ENCODE measurements around the gene OR4F6. TPM values are rescaled to one million over a fixed set of nuclear protein-coding genes. Genes with fewer than 3 reads are reported as not detected.
"Not testable (repeated sequence)": the region's sequence is repeated elsewhere in the genome, so short reads cannot be mapped to it uniquely, and the experiment has no call there.

The OR4F6 gene
- total and polyA plus RNA-seq, 5 donors: not detected

DNA sequence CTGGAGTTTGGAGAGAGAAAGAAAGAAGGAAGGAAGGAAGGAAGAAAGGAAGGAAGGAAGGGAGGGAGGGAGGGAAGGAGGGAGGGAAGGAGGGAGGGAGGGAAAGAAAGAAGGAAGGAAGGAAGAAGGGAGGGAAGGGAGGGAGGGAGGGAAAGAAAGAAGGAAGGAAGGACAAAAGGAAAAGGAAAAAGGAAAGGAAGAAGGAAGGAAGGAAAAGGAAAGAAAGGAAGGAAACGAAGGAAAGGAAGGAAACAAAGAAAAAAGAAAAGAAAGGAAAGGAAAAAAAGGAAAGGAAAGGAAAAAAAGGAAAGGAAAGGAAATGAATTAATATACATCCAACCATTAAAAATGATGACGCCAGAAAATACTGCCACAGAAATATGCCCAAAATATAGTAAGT is 18.7 kb upstream of the OR4F6 start:
- DNase-seq (no peak), ATAC-seq (no peak)
- intact Hi-C loops (cut with DNase I): no loop called here
- no peak overlapping the region for H3K27ac ChIP-seq (ENCODE audit: low read length)
- H3K9me3 ChIP-seq (ENCODE audit: control insufficient read depth, low read length): no peaks in the 10 kb centered on the region
- H3K4me1 ChIP-seq (ENCODE audit: control insufficient read depth, insufficient read depth, low read length): no peaks in the 10 kb centered on the region
- no peaks in the 10 kb centered on the region for H3K27me3 ChIP-seq (ENCODE audit: control insufficient read depth, insufficient read depth)
- WGBS: 38% methylated on average over 2 of the region's 2 CpGs
- no peak overlapping the region for H3K4me3 ChIP-seq (ENCODE audit: low read length)

- intact Hi-C loops (cut with DNase I); H3K4me3 ChIP-seq (ENCODE audit: low read length); H3K27me3 ChIP-seq (ENCODE audit: control insufficient read depth, insufficient read depth); H3K9me3 ChIP-seq (ENCODE audit: control insufficient read depth, low read length); H3K27ac ChIP-seq (ENCODE audit: low read length); ATAC-seq; DNase-seq; H3K4me1 ChIP-seq (ENCODE audit: control insufficient read depth, insufficient read depth, low read length): not testable (repeated sequence)
- WGBS: 71% methylated on average over 2 of the region's 2 CpGs
These were observed 16.9 kb upstream of the OR4F6 start for GRCh38 chr15:101786422-101786821.

- H3K9me3 ChIP-seq (ENCODE audit: control insufficient read depth, low read length); H3K27ac ChIP-seq (ENCODE audit: low read length); H3K4me3 ChIP-seq (ENCODE audit: low read length); DNase-seq; ATAC-seq; H3K4me1 ChIP-seq (ENCODE audit: control insufficient read depth, insufficient read depth, low read length); intact Hi-C loops (cut with DNase I); H3K27me3 ChIP-seq (ENCODE audit: control insufficient read depth, insufficient read depth): not testable (repeated sequence)
- WGBS: 87% methylated on average over 2 of the region's 2 CpGs
These were observed 15.3 kb upstream of the OR4F6 start for GRCh38 chr15:101788001-101788400.

DNA sequence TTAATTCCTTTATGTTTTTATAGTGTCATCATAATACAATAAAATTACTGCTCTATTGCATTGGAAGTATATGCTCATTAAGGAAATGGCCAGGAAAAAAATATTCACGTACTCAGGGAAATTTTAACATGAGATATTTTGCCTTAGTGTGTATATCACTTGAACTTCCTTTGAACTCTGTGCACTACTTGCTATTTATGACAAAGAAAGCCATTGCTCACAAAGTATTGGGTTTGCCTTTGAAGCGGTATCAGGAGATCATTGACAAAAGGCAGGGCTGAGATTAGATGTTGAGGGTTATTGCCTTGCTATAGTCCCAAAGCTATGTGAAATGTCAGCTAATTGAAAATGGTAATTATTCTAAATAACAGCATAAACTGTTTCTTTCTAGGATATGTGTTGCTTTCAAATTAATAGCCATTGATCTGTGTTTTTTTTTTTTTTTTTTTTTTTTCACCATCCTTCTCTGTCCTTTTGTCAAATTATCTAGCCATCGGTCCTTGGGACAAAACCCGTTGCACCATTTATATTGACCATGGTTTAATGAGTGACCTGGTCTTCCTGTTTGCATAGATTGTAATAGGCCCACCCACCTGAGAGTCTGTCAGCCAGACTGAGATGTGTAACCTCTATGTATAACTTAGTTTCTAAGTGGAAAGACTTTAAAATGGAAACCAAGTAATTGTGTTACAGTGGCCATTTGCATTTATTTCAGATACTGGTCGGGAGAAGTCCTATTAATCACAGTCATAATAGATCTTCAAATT is 14.6 kb upstream of the OR4F6 start:
- intact Hi-C loops (cut with DNase I); ATAC-seq; H3K27ac ChIP-seq (ENCODE audit: low read length); H3K27me3 ChIP-seq (ENCODE audit: control insufficient read depth, insufficient read depth); H3K4me1 ChIP-seq (ENCODE audit: control insufficient read depth, insufficient read depth, low read length); H3K9me3 ChIP-seq (ENCODE audit: control insufficient read depth, low read length); H3K4me3 ChIP-seq (ENCODE audit: low read length); DNase-seq: not testable (repeated sequence)
- WGBS: 67% methylated on average over 5 of the region's 5 CpGs

DNA sequence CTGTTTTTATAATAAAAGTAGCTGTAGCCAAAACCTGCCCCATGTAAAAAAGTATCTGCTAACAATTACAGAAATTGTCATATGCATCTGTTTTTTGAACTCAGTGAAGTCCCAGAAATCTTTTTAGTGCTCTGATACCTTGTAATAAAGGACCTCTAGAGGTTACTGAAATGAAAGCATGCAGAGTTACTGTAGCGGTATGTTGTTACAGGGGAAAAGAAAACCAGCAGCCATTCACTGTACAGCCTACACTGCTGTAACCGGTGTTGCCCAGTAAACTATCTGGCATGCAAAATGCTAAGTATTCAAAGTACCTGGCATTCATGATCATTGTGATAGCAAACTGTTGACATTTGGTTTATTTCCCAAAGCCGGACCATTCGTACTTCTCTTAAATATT is 12.6 kb upstream of the OR4F6 start:
- 70% methylated on average over 1 of the region's 4 CpGs for WGBS
- intact Hi-C loops (cut with DNase I); DNase-seq; H3K27ac ChIP-seq (ENCODE audit: low read length); H3K4me3 ChIP-seq (ENCODE audit: low read length); H3K27me3 ChIP-seq (ENCODE audit: control insufficient read depth, insufficient read depth); H3K4me1 ChIP-seq (ENCODE audit: control insufficient read depth, insufficient read depth, low read length); H3K9me3 ChIP-seq (ENCODE audit: control insufficient read depth, low read length); ATAC-seq: not testable (repeated sequence)

- not testable (repeated sequence) for H3K27me3 ChIP-seq (ENCODE audit: control insufficient read depth, insufficient read depth); DNase-seq
- 72% methylated on average over 7 of the region's 7 CpGs for WGBS
These were observed 9.3 kb upstream of the OR4F6 start for GRCh38 chr15:101793981-101794380.

GRCh38 chr15:101795455-101795854 is 7.9 kb upstream of the OR4F6 start:
- DNase-seq: no peak
- H3K4me1 ChIP-seq (ENCODE audit: control insufficient read depth, insufficient read depth, low read length): no peaks in the 10 kb centered on the region
- no peaks in the 10 kb centered on the region for H3K9me3 ChIP-seq (ENCODE audit: control insufficient read depth, low read length)
- intact Hi-C loops (cut with DNase I): no loop called here
- no peaks in the 10 kb centered on the region for H3K27me3 ChIP-seq (ENCODE audit: control insufficient read depth, insufficient read depth)
- WGBS: 73% methylated on average over 1 of the region's 1 CpG
- ATAC-seq: no peak
- no peak overlapping the region for H3K4me3 ChIP-seq (ENCODE audit: low read length)
- no peak overlapping the region for H3K27ac ChIP-seq (ENCODE audit: low read length)

More at GRCh38 chr15:101793981-101794380, 9.3 kb upstream of the OR4F6 start:
- H3K4me3 ChIP-seq (ENCODE audit: low read length); H3K27ac ChIP-seq (ENCODE audit: low read length); intact Hi-C loops (cut with DNase I); H3K4me1 ChIP-seq (ENCODE audit: control insufficient read depth, insufficient read depth, low read length); H3K9me3 ChIP-seq (ENCODE audit: control insufficient read depth, low read length); ATAC-seq: not testable (repeated sequence)

DNA sequence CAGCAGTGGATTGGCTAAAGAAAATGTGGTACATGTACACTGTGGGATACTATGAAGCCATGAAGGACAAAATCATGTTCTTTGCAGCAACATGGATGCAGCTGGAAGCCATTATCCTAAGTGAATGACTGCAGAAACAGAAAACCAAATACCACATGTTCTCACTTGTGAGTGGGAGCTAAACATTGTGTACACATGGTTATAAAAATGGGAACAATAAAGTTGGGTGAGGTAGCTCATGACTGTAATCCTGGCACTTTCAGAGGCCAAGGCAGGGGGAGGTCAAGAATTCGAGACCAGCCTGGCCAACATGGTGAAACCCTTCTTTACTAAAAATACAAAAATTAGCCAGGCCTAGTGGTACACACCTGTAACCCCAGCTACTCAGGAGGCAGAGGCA is 3.6 kb upstream of the OR4F6 start:
- ATAC-seq: no peak
- Histone ChIP-seq H3K4me3 (ENCODE audit: low read length) (no peak overlapping the region), H3K4me1 (ENCODE audit: control insufficient read depth, insufficient read depth, low read length) (no peaks in the 10 kb centered on the region), H3K27me3 (ENCODE audit: control insufficient read depth, insufficient read depth) (no peaks in the 10 kb centered on the region), H3K9me3 (ENCODE audit: control insufficient read depth, low read length) (no peaks in the 10 kb centered on the region), H3K27ac (ENCODE audit: low read length) (no peak overlapping the region)
- 70% methylated on average over 1 of the region's 1 CpG for WGBS
- intact Hi-C loops (cut with DNase I): no loop called here
- no peak for DNase-seq

- DNase-seq (no peak), ATAC-seq (no peak)
- no peaks in the 10 kb centered on the region for H3K9me3 ChIP-seq (ENCODE audit: control insufficient read depth, low read length)
- H3K27ac ChIP-seq (ENCODE audit: low read length): no peak overlapping the region
- intact Hi-C loops (cut with DNase I): no loop called here
- 75% methylated on average over 1 of the region's 1 CpG for WGBS
- no peak overlapping the region for H3K4me3 ChIP-seq (ENCODE audit: low read length)
- H3K4me1 ChIP-seq (ENCODE audit: control insufficient read depth, insufficient read depth, low read length): no peaks in the 10 kb centered on the region
- H3K27me3 ChIP-seq (ENCODE audit: control insufficient read depth, insufficient read depth): no peaks in the 10 kb centered on the region
These were observed 2.3 kb upstream of the OR4F6 start for GRCh38 chr15:101801048-101801447.

DNA sequence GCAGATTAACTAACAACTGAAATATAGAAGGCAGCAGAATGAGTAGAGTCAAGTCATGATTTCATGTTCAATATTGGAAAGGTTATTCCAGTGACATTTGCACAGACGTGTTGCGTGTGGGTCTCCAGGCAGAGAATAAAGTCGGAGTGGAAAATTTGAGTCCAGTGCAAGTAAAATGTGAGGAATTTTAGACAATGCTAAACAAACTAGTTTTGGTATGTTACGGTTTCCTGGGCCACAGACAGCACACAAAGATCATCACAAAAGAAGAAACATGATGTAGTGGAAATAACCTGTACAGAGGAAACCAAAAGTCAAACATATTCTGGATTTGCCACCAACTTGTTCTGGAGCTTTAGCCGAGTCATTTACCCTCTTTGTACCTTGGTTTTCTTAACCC is 367 bp downstream of the OR4F6 start:
- H3K4me3 ChIP-seq (ENCODE audit: low read length): no peak overlapping the region
- no peaks in the 10 kb centered on the region for H3K4me1 ChIP-seq (ENCODE audit: control insufficient read depth, insufficient read depth, low read length)
- H3K27me3 ChIP-seq (ENCODE audit: control insufficient read depth, insufficient read depth): no peaks in the 10 kb centered on the region
- intact Hi-C loops (cut with DNase I): no loop called here
- 71% methylated on average over 5 of the region's 5 CpGs for WGBS
- no peaks in the 10 kb centered on the region for H3K9me3 ChIP-seq (ENCODE audit: control insufficient read depth, low read length)
- no peak for ATAC-seq
- no peak for DNase-seq
- no peak overlapping the region for H3K27ac ChIP-seq (ENCODE audit: low read length)

DNA sequence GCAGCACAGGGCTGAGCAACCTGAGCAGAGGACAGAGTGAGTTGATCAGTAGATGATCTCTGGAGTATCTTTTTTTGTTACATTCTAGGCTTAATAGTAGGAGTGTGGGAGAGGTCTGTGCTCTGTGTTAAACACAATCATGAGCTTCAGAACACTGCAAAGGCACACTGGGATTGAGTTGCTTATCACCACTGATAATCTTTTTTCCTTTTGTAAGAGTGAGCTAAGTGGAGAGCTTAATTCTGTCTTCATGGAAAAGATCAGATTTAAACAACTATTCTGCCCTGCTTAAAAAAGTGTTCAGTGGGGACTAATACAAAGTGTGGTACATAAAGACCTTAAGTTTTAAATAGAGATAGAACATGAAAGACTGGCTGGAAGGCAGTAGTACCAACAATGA is 1.1 kb downstream of the OR4F6 start:
- ATAC-seq (no peak), DNase-seq (no peak)
- H3K4me1 ChIP-seq (ENCODE audit: control insufficient read depth, insufficient read depth, low read length): no peaks in the 10 kb centered on the region
- no peak overlapping the region for H3K4me3 ChIP-seq (ENCODE audit: low read length)
- H3K27ac ChIP-seq (ENCODE audit: low read length): no peak overlapping the region
- intact Hi-C loops (cut with DNase I): no loop called here
- no peaks in the 10 kb centered on the region for H3K27me3 ChIP-seq (ENCODE audit: control insufficient read depth, insufficient read depth)
- H3K9me3 ChIP-seq (ENCODE audit: control insufficient read depth, low read length): no peaks in the 10 kb centered on the region

GRCh38 chr15:101804941-101805340 is 1.6 kb downstream of the OR4F6 start:
- intact Hi-C loops (cut with DNase I): no loop called here
- no peaks in the 10 kb centered on the region for H3K4me1 ChIP-seq (ENCODE audit: control insufficient read depth, insufficient read depth, low read length)
- ATAC-seq (no peak), DNase-seq (no peak)
- no peaks in the 10 kb centered on the region for H3K27me3 ChIP-seq (ENCODE audit: control insufficient read depth, insufficient read depth)
- no peaks in the 10 kb centered on the region for H3K9me3 ChIP-seq (ENCODE audit: control insufficient read depth, low read length)
- no peak overlapping the region for H3K4me3 ChIP-seq (ENCODE audit: low read length)
- H3K27ac ChIP-seq (ENCODE audit: low read length): no peak overlapping the region
